Putamen (tissue), 1 donor: ENCODE data around the gene HOXC12.

Experiments used
- DNase-seq: peaks from one replicate; pipeline ENCODE4 v3.0.0-alpha.2; 2016; ENCODE audit warnings: low spot score

HOXC12 gene

GRCh38 chr12:53954694-53955035, at the start of gene HOXC12:
Gene HOXC12, plus strand, starts transcription at chr12:53954903. Its CDS starts 27 bp downstream, at chr12:53954930.
- DNase-seq, result no peak

- DNase-seq, result no peak
Measured at GRCh38 chr12:53907103-53907502, 47.6 kb upstream of the HOXC12 start.

GRCh38 chr12:53916788-53917655, 37.7 kb upstream of the HOXC12 start:
- DNase-seq, result no peak

GRCh38 chr12:53924521-53925405, 29.9 kb upstream of the HOXC12 start:
- DNase-seq, result no peak

- no peak for DNase-seq
Measured at GRCh38 chr12:53927220-53928029, 27.3 kb upstream of the HOXC12 start.

GRCh38 chr12:53928054-53928835, 26.5 kb upstream of the HOXC12 start:
- DNase-seq, result no peak

- DNase-seq, result no peak
Measured at GRCh38 chr12:53929527-53929926, 25.2 kb upstream of the HOXC12 start.

- DNase-seq, result no peak
Measured at GRCh38 chr12:53930591-53931255, 24.0 kb upstream of the HOXC12 start.

GRCh38 chr12:53931844-53932581, 22.7 kb upstream of the HOXC12 start:
- DNase-seq, result no peak

- no peak for DNase-seq
Measured at GRCh38 chr12:53932915-53933314, 21.8 kb upstream of the HOXC12 start.

- no peak for DNase-seq
Measured at GRCh38 chr12:53935383-53936341, 19.0 kb upstream of the HOXC12 start.

GRCh38 chr12:53937099-53937498, 17.6 kb upstream of the HOXC12 start:
- no peak for DNase-seq

GRCh38 chr12:53937596-53938325, 16.9 kb upstream of the HOXC12 start:
- DNase-seq, result no peak

GRCh38 chr12:53938326-53939140, 16.2 kb upstream of the HOXC12 start, which contains the start of gene HOXC13:
Gene HOXC13, plus strand, starts transcription at chr12:53938831. Its CDS starts 76 bp downstream, at chr12:53938907.
- no peak for DNase-seq

GRCh38 chr12:53939141-53940108, 15.3 kb upstream of the HOXC12 start:
- no peak for DNase-seq

- no peak for DNase-seq
Measured at GRCh38 chr12:53940443-53941014, 14.2 kb upstream of the HOXC12 start.
